Activated T-cell treated with anti-CD3 and anti-CD28 coated beads, Interleukin-2, amount 50 U/mL, for 24 hours (primary cell): ENCODE data around the gene FKTN.
"Not testable (repeated sequence)": the region's sequence is repeated elsewhere in the genome, so short reads cannot be mapped to it uniquely, and the experiment has no call there.

Experiments
- DNase-seq: peaks from one replicate; pipeline ENCODE4 v3.0.0-alpha.2; 2020
- H3K27ac Mint-ChIP-seq: 2 replicates; pipeline ENCODE4 v1.8.0; 2020; ENCODE audit warnings: mild to moderate bottlenecking, mixed read lengths
- H3K27me3 Mint-ChIP-seq: 2 replicates; pipeline ENCODE4 v1.8.0; 2020; ENCODE audit warnings: mixed read lengths
- H3K36me3 Mint-ChIP-seq: 2 replicates; pipeline ENCODE4 v1.8.0; 2020; ENCODE audit warnings: low read depth, mixed read lengths
- H3K4me1 Mint-ChIP-seq: 2 replicates; pipeline ENCODE4 v1.8.0; 2020; ENCODE audit warnings: low read depth, mixed read lengths
- H3K4me3 Mint-ChIP-seq: 2 replicates; pipeline ENCODE4 v1.8.0; 2020; ENCODE audit warnings: mild to moderate bottlenecking, moderate library complexity, mixed read lengths
- H3K9me3 Mint-ChIP-seq: 2 replicates; pipeline ENCODE4 v1.8.0; 2020; ENCODE audit warnings: mixed read lengths

The FKTN gene

DNA sequence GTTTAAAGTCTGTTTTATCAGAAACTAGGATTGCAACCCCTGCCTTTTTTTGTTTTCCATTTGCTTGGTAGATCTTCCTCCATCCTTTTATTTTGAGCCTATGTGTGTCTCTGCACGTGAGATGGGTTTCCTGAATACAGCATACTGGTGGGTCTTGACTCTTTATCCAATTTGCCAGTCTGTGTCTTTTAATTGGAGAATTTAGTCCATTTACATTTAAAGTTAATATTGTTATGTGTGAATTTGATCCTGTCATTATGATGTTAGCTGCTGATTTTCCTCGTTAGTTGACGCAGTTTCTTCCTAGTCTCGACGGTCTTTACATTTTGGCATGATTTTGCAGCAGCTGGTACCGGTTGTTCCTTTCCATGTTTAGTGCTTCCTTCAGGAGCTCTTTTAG lies 22.0 kb downstream of the FKTN start:
- H3K27ac Mint-ChIP-seq, H3K4me1 Mint-ChIP-seq, H3K9me3 Mint-ChIP-seq, DNase-seq, H3K27me3 Mint-ChIP-seq, H3K4me3 Mint-ChIP-seq: not testable (repeated sequence)
- peaks cover 40% of the 10 kb centered on the region for H3K36me3 Mint-ChIP-seq

DNA sequence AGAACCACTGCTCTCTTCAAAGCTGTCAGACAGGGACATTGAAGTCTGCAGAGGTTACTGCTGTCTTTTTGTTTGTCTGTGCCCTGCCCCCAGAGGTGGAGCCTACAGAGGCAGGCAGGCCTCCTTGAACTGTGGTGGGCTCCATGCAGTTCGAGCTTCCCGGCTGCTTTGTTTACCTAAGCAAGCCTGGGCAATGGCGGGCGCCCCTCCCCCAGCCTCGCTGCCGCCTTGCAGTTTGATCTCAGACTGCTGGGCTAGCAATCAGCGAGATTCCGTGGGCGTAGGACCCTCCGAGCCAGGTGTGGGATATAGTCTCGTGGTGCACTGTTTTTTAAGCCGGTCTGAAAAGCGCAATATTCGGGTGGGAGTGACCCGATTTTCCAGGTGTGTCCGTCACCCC lies 23.6 kb downstream of the FKTN start:
- not testable (repeated sequence) for H3K27me3 Mint-ChIP-seq, DNase-seq, H3K27ac Mint-ChIP-seq, H3K9me3 Mint-ChIP-seq, H3K4me1 Mint-ChIP-seq, H3K4me3 Mint-ChIP-seq
- peaks cover 36% of the 10 kb centered on the region for H3K36me3 Mint-ChIP-seq

DNA sequence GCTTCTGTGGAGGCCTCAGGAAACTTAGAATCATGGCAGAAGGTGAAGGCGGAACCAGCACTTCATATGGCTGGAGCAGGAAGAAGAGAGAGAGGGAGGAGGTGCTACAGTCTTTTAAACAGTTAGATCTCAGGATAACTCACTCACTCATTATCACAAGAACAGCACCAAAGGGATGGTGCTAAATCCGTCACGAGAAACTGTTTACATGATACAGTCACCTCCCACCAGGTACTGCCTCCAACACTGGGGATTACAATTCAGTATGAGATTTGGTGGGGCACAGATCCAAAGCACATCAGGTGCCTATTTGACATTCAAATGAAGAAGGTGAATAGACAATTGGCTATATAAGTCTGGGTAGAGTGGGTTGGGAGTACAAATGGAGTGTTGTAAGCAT lies 35.2 kb downstream of the FKTN start:
- no peak for DNase-seq
- Mint-ChIP-seq H3K4me1 (no peaks in the 10 kb centered on the region), H3K9me3 (peaks cover 18% of the 10 kb centered on the region), H3K27ac (no peak overlapping the region), H3K4me3 (no peak overlapping the region), H3K27me3 (no peaks in the 10 kb centered on the region), H3K36me3 (peaks cover 52% of the 10 kb centered on the region)

DNA sequence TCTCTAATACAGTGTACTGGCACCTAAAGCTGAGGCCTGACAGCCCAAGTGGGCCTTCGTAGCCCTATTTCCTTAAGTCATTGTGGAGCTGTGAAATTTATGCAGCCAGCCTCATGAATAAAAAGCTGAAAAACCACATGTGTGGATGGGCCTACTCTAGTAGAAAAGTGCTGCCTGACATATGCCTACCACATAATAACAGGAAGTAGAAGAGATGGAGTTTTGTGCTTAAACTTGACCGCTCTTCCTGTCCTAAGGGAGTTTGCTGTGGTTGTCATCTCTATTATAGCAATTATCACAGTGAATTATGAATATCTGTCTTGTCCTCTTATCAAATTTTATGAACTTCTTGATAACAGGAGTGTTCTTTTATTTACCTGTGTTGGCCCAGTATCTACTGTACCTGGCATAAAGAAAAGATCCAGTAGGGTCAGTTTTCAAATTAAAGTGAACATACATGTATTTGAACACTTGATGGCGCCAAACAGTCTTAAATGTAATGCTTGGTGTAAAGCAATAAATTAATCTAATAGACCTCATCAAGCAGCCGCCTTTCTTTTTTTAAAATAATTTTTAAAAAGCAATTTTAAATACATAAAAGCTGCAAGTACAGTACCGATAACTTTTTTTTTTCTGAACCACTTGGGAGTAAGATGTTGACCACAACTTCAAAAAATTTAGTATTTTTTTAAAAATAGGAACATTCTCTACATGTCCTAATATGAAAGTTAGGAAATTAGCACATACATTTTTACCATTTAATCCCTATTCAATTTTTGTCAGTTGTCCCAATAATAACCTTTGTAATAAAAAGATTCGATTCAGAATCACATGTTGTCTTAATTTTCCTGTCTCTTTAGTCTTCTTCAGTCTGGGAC lies 51.0 kb downstream of the FKTN start:
- H3K9me3 Mint-ChIP-seq, result no peaks in the 10 kb centered on the region
- H3K4me3 Mint-ChIP-seq, result no peak overlapping the region
- H3K36me3 Mint-ChIP-seq, result peaks cover 45% of the 10 kb centered on the region
- no peaks in the 10 kb centered on the region for H3K27me3 Mint-ChIP-seq
- no peaks in the 10 kb centered on the region for H3K4me1 Mint-ChIP-seq
- H3K27ac Mint-ChIP-seq, result no peak overlapping the region
- no peak for DNase-seq

DNA sequence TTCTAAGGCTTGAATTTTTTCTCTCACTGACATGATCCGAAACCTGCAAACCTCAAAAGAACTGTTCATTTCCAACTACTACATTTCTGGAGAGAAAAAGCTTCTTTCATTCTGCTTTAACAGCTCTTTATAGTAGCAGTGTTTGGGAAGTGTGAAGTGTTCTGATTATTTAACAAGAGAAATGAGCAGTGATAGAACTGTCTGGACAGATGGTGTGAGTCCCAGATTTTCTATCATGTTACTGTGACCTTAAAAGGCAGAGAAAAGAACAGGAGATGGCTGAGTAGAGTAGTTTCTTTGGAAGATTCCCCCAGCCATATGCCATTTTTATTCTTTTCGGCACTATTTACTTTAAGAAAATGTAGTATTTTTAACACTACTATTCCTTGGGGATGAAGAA lies 63.1 kb downstream of the FKTN start:
- Mint-ChIP-seq H3K9me3 (no peaks in the 10 kb centered on the region), H3K36me3 (peaks cover 42% of the 10 kb centered on the region), H3K4me1 (no peaks in the 10 kb centered on the region), H3K27ac (no peak overlapping the region), H3K4me3 (no peak overlapping the region), H3K27me3 (no peaks in the 10 kb centered on the region)
- DNase-seq, result no peak

DNA sequence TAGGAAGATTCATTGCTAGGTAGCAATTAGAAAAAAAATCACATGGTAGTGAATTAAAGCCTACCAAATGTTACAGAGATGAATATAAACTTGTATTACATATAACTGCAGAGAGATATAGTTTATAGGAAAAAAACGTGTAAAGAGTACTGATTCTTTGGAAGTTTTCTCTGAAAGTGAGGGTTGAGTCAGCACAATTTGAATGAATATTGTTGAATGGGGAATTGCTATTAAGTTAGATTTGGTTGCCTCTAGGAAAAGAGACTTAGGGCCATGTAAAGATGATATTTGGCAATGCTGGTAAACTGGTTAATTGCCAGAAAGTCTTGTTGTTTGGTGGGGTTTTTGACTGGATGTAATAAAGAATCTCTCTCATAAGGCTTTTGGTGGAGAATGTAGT lies 67.2 kb downstream of the FKTN start:
- H3K27ac Mint-ChIP-seq, result no peak overlapping the region
- peaks cover 64% of the 10 kb centered on the region for H3K36me3 Mint-ChIP-seq
- peaks cover 4% of the 10 kb centered on the region for H3K9me3 Mint-ChIP-seq
- no peak for DNase-seq
- no peaks in the 10 kb centered on the region for H3K4me1 Mint-ChIP-seq
- H3K27me3 Mint-ChIP-seq, result no peaks in the 10 kb centered on the region
- H3K4me3 Mint-ChIP-seq, result no peak overlapping the region

DNA sequence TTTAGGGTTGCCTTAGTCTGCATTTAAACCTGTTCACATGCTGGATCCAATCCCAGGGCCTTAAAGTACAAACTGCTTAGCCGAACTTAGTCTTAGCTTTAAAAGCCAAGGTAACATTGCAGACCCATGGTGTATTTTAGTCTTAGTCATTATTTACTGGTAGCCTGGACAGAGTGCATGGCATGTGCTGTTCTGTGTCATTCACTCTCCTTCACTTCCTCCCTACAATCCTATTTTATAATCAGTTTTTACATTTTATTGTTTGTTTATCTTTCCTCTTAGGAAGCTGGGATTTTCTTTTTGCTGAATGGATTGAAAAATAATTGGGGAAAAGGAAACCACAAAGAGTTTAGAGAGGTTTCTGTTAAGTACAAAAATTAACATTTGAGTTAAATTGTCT lies 74.9 kb downstream of the FKTN start:
- DNase-seq, result no peak
- peaks cover 56% of the 10 kb centered on the region for H3K36me3 Mint-ChIP-seq
- no peak overlapping the region for H3K27ac Mint-ChIP-seq
- H3K27me3 Mint-ChIP-seq, result no peaks in the 10 kb centered on the region
- peaks cover 4% of the 10 kb centered on the region for H3K9me3 Mint-ChIP-seq
- H3K4me1 Mint-ChIP-seq, result no peaks in the 10 kb centered on the region
- no peak overlapping the region for H3K4me3 Mint-ChIP-seq

DNA sequence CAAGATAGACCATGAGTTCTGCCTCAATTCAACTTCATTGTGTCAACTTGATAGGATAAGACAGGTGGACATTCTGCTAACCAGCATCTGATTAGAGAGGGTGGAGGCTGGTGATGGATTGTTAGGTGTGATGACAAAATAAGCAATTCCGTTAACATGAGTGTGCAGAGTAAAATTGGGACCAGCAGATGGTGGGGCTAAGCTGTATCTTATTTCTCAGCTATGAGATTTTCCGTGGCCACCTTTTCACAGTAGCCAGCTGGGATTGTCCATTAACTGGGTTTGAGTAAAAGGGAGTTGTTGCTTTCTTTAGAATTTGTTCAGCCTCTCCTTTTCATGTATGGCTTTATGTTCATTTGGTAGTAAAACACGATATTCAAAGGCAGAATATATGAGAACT lies 75.5 kb downstream of the FKTN start:
- Mint-ChIP-seq H3K4me3 (no peak overlapping the region), H3K36me3 (peaks cover 53% of the 10 kb centered on the region)

DNA sequence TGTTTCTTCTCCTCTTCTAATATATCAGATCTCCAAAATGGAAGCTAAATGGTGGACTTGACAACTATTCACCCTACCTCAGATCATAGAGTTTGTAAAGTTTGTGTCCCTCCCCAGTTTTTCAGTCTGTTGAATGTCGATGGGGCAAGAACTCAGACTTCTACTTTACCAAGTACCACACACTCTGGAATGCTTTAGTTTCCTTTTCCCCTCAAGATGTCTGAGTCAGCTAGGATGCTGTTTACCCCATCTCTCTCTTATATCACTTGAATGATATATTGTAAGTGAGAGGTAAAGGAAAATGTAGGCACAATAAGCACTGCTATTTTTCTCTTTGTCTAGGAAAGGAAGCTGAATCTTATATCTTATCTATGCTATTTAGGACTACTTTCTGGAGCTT lies 78.4 kb downstream of the FKTN start:
- Mint-ChIP-seq H3K27me3 (no peaks in the 10 kb centered on the region), H3K27ac (no peak overlapping the region), H3K36me3 (peaks cover 54% of the 10 kb centered on the region), H3K4me1 (no peaks in the 10 kb centered on the region), H3K9me3 (no peaks in the 10 kb centered on the region), H3K4me3 (no peak overlapping the region)
- no peak for DNase-seq

More for the DNA sequence above, 75.5 kb downstream of the FKTN start:
- H3K4me1 Mint-ChIP-seq, result no peaks in the 10 kb centered on the region
- H3K27me3 Mint-ChIP-seq, result no peaks in the 10 kb centered on the region
- no peak overlapping the region for H3K27ac Mint-ChIP-seq
- no peak for DNase-seq
- peaks cover 4% of the 10 kb centered on the region for H3K9me3 Mint-ChIP-seq

DNA sequence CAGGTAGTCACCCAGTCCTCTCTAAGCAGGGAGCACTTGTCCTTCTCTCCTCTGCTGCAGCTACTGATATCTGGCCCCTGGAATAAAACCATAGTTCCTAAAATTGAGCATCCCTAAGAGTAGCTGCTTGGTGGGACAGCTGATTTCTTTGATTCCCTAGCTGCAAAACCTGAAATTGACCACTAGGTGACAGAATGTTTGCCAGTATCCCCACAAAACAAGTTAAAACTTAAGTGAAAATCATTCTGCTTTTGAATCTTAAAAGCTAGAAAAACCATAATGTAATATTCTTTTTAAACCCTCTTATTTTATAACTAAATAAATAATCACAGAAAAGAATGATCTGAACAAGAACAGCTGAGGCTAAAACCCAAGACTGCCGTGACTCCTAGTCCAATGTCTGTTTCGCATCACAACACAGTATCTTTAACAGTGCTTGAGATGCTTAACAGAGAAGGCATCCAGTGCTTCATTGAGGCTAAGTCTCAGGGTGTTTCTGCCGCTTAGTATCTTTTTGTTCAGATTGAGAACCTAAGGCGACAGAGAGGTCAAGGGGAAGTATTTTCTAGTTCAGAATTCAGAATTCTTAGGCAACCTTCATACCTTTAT lies 80.0 kb downstream of the FKTN start:
- Mint-ChIP-seq H3K4me1 (no peaks in the 10 kb centered on the region), H3K27ac (no peak overlapping the region), H3K27me3 (no peaks in the 10 kb centered on the region), H3K36me3 (peaks cover 59% of the 10 kb centered on the region), H3K4me3 (no peak overlapping the region), H3K9me3 (no peaks in the 10 kb centered on the region)
- DNase-seq, result no peak

DNA sequence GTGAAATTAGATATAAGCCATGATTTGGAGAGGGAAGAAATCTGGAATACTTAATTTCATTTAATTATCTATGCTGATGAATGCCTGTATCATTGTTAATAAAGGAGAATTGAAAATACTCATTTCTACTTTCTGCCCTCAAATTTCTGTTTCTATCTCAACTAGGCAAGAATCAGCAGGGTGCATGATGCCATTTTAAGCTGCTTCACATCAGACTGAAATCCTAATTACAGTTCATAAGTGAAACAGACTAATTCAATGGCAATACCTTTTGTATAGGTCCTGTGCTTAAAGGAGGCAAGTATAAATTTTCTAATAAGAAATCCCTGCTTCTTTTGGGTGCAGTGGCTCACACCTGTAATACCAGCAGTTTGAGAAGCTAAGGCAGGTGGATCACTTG lies 82.0 kb downstream of the FKTN start:
- Mint-ChIP-seq H3K4me1 (no peaks in the 10 kb centered on the region), H3K27ac (no peak overlapping the region), H3K27me3 (no peaks in the 10 kb centered on the region), H3K9me3 (no peaks in the 10 kb centered on the region), H3K4me3 (no peak overlapping the region), H3K36me3 (peaks cover 49% of the 10 kb centered on the region)
- DNase-seq, result no peak

DNA sequence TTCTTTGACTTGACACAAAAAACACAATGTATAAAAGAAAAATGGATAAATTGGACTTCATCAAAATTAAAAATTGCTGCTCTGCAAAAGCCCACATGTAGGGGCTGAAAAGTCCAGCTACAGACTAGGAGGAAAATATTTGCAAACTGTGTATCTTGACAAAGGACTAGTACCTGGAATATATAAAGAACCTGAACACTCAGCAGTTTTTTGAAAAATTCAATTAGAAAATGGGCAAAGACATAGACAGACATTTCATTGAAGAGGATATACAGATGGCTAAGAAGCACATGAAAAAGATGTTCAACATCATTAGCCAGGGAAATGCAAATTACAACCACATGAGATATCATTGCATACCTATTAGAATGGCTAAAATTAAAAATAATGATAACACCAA lies 85.9 kb downstream of the FKTN start:
- H3K4me3 Mint-ChIP-seq, result no peak overlapping the region
- no peak for DNase-seq
- H3K4me1 Mint-ChIP-seq, result no peaks in the 10 kb centered on the region
- H3K27me3 Mint-ChIP-seq, result no peaks in the 10 kb centered on the region
- no peak overlapping the region for H3K27ac Mint-ChIP-seq
- no peaks in the 10 kb centered on the region for H3K9me3 Mint-ChIP-seq
- H3K36me3 Mint-ChIP-seq, result peaks cover 27% of the 10 kb centered on the region

DNA sequence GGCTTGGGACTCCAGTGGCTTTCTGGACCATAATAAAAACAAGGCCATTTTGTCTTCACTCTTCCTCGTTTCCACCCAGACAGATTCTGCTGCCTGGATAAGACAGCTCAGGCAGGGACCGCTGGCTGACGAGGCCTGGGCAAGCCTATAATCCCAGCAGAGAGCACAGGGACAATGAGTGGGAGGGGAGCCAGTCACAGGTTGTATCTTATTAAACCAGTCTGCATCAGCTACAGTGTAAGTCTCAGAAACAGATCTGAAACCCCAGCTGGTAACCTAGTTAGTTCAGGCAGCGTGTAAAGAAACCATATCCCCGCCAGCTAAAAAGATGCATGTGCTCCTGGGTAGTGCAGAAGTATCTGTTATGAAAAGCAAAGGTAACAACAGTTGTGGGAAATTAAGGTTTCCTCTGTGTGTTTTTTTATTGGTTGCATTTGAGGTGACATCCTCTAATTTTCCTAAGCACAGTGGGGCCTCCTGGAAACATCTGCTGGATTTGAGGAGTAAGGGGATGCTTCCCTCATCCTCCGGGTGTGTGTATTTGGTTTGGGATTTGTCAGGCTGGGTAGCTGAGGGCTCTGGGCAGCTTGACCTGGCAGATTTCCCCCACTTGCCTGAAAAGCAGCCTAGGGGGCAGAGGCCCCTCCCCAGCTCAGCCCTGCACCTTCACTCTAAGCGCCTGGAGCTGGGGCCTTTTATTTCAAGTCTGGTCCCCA lies 89.1 kb downstream of the FKTN start:
- Mint-ChIP-seq H3K36me3 (peaks cover 4% of the 10 kb centered on the region), H3K27me3 (no peaks in the 10 kb centered on the region), H3K27ac (no peak overlapping the region), H3K9me3 (no peaks in the 10 kb centered on the region), H3K4me3 (no peak overlapping the region), H3K4me1 (no peaks in the 10 kb centered on the region)
- no peak for DNase-seq

DNA sequence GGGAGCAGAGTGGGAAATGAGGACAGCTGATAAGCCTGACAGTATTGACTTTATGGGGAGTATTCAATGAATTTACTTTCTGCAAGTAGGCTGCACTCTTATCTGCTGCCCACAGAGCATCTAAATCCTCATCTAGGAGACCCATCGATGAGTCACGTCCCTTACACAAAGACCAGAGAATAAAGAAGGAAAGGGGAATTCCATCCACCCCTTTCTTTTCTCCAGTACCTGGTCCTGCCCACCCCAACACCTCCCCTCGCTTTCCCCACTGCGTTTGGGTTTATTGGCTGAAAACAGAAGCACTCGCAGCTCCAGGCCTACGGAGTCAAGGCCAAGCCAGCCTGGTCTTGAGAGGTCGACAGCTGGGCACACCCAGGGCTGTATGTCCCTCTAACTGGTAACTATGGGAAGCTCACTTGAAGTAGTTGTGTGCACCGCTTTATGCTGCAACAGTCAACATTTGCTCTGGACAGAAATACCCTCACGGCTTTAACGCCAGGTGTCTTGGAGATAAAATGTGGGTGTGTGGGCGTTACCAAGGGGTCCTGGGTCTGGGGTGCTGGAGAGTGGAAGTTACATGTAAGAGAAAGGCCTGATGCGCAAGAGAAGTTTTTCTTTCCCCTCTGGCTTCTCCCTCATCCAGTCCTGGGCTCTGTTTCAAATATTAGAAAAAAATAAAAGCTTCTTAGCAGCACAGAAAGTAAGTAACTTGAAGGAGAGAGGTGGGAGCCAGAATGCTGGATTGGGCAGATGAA lies 89.8 kb downstream of the FKTN start:
- DNase-seq, result no peak
- H3K36me3 Mint-ChIP-seq, result peaks cover 2% of the 10 kb centered on the region
- H3K4me3 Mint-ChIP-seq, result no peak overlapping the region
- H3K27me3 Mint-ChIP-seq, result no peaks in the 10 kb centered on the region
- H3K9me3 Mint-ChIP-seq, result no peaks in the 10 kb centered on the region
- H3K4me1 Mint-ChIP-seq, result no peaks in the 10 kb centered on the region
- no peak overlapping the region for H3K27ac Mint-ChIP-seq
